HG03565 (cell line): ENCODE measurements around the gene S100A3.
"Not testable (repeated sequence)": the region's sequence is repeated elsewhere in the genome, so short reads cannot be mapped to it uniquely, and the experiment has no call there.

Experiments used
- ATAC-seq: cut with Tn5 transposase; IDR thresholded peaks from one replicate; pipeline ENCODE4 v1.9.1; 2021; ENCODE audit warnings: mild to moderate bottlenecking, moderate library complexity; ENCODE audit not compliant: unreplicated experiment

The S100A3 gene, protein sequence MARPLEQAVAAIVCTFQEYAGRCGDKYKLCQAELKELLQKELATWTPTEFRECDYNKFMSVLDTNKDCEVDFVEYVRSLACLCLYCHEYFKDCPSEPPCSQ

DNA sequence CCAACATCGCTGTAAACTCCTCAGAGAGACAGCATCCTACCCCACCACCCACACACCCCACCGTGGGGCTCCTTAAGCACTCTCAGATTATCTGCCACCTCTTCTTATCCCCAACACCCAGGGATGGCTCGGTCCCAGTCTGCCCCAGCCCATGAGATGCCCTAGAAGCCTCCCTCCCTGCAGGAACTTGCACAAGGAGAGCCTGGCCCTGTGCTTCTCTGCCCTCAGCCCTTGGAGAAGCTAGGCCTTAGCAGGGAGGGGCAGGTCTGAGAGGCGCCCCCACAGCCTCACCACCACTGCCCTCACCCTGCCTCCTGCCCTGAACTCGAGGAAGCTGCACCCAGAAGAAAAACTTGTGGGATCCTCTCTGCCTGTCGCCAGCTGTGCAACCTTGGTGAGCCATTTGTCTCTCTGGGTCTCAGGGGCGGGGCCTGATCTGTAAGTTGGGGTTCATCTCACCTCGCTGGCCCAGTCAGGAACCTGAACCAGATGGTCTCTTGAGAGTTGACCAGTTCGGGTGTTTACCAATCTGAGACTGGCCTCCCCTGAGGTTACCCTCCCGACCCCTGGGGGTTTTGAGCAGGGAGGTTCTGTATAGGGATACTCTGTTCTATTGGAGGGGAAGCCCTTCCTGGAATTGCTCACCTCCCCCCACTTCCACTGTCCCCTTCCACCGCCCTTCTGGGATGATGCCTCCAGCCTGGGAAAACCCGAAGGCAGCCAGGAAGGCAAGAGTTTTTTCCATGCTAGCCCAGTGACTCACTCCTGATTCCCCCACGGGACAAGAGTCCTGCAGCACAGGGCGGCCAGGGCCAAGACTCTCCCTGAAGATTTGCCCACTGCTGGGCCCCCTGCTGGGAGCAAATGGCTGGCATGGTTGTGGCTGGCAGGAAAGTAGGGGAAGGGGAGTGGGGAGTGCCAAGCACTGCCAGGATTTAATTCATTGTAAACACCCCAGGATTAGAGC is at the start of gene S100A3:
Gene S100A3, minus strand, starts transcription at position 537 of the 967 bp plus-strand sequence. CDS start 773 bp downstream, outside the sequence.
- no peak for ATAC-seq

DNA sequence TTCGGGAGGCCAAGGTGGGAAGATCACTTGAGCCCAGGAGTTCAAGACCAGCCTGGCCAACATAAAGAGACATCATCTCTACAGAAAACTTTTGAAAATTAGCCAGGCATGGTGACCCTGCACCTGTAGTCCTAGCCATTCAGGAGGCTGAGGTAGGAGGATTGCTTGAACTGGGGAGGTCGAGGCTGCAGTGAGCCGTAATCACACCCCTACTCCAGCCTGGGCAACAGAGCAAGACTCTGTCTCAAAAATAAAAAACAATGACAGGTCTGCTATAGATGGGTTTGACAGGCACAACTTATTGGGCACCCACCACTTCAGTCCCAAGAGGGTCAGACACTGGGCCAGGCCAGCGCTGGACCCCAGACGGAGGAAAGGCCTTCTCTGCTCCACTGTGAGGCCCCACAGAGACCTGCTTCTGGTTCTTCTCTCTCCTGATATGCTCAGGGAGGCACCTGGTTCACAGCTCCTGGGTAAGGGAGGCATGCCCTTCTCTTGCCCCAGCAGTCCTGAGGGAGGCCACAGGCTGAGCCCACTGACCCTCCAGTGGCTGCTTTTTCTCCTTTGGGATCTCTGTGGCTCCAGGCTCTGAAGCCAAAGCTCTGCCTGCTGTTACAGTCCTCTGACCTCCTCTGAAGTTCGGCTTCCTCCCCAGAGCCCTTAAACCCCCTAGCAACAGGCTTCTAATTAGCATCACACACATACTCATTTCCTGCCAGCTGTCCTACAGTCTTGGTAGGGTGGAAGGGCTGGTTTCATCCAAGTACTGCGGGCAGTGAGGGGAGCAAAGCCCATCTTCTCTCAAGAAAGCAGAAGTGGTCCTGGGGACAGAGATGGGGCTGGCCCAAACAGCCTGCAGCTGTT is 49.5 kb upstream of the S100A3 start:
- ATAC-seq: peak; percentile 88

DNA sequence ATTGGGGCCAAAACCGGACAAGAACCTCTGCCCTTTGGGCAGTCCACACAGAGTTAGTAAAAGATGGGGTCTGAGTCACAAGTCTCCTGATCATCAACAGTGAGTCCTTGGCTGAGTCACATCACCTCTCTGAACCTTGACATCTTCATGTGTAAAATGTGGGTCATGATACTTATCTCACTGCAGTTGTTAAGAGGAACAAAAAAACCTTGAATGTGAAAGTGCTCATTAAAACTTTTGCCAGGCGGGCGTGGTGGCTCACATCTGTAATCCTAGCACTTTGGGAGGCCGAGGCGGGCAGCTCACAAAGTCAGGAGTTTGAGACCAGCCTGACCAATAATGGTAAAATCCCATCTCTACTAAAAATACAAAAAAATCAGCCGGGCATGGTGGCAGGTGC is 48.1 kb upstream of the S100A3 start:
- no peak for ATAC-seq

DNA sequence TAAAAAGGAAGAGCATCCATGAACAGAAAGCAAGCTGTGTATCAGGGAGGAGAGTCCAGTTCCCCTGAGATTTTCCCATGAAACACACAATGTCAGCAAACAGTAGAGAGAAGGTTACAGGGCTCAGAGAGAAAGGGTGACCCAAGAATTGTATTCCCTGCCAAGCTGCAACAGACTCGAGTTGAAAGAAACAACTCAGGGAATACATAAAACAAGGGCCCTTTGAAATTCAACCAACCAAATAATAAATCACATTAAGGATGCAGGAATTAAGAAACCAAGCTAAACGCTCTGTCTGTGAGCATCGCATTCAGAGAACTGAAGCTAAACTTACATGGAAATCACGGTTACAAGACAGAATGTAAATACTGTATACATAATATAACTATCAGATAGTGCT is 43.7 kb upstream of the S100A3 start:
- no peak for ATAC-seq

DNA sequence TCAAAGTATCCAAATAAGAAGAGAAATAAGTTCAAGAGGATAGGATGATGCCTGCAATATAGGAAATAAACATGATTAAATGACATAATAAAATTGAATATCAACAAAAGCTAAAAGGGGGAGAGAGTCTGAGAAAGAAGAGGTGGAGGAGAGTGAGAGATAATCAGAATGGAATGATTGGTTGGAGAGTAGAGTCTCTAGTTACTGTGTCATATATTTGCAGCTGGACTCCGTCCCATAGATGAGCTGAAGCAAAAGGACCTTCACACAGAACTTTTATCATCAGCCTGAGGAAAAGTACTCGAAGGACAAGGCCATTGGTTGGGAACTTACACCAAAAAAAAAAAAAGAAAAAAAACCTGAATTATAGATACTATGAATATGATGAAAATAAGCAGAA is 39.4 kb upstream of the S100A3 start:
- no peak for ATAC-seq

DNA sequence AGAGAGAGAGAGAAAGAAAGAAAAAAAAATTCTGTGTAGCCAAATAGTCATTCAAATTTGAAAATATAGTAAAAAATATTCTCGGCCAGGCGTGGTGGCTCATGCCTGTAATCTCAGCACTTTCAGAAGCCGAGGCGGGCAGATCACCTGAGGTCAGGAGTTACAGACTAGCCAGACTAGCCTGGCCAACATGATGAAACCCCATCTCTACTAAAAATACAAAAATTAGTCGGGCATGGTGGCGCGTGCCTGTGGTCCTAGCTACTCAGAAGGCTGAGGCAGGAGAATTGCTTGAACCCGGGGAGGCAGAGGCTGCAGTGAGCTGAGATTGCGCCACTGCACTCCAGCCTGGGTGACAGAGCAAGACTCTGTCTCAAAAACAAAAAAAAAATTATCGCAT is 39.0 kb upstream of the S100A3 start:
- ATAC-seq: not testable (repeated sequence)

DNA sequence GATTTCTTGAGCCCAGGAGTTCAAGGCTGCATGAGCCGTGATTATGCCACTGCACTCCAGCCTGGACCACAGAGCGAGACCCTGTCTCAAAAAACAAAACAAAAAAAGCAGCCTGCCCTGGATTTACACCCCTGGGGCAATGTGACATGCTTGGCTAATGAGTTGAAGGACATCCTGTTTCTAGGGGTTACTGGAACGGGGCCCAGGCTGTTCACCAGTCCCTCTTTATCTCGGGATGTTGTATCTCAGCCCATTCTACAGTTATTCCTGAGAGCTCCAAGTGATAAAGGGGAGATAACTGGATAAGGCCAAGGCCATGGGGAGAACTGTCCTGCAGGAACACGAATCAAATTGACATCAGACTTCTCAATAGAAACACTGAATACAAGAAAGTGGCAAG is 38.3 kb upstream of the S100A3 start:
- ATAC-seq: no peak

DNA sequence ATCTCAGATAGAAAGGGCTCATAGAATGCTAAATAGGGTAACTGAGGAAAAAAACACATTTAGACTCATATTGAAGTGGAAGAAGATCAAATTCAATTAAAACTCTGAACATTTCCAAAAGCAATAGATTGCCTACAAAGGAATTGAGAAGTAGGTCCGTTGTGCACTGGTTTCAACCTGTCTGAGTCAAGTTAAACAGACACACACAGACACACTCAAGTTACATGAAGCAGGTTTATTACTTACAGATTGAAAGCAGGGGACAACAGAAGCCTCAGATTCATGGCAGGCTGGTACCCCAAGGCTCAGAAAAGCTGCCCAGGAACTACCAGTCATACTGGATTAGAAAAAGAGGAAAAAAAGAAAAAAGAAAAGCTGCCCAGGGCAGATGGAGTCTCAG is 37.3 kb upstream of the S100A3 start:
- ATAC-seq: no peak

DNA sequence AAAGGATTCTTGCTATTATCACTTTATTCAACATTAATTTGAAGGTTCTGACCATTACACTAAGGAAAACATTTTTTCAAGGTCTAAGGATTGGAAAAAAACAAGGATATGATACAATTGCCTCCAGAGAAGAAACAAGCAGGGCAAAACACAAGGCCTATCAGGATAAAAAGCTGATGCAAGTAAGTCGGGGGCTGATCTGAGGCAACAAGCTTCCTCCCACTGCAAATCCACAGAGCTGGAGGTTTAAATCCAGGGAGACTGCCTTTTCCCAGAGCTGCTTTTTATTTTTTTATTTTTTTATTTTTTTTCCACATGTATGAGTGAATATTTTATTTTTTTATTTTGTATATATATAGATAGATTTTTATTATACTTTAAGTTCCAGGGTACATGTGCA is 35.9 kb upstream of the S100A3 start:
- ATAC-seq: no peak

DNA sequence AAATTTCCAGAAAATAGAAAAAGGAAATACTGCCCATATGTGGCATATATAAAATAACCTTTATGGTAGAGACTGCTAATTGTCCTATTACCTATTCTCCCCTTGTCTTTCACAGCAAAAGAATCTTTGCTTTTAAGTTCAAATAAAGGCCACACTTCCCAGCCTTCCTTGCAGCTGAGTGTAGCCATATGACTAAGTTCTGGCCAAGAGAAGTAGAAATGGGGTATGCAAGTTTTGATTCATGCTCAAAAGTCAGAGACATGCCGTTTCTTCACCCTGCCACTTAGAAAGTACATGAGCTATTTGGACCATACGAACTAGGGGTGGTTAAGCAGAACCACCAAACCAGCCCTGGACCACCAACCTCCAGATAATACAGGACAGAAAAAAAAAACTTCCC is 34.9 kb upstream of the S100A3 start:
- ATAC-seq: no peak

DNA sequence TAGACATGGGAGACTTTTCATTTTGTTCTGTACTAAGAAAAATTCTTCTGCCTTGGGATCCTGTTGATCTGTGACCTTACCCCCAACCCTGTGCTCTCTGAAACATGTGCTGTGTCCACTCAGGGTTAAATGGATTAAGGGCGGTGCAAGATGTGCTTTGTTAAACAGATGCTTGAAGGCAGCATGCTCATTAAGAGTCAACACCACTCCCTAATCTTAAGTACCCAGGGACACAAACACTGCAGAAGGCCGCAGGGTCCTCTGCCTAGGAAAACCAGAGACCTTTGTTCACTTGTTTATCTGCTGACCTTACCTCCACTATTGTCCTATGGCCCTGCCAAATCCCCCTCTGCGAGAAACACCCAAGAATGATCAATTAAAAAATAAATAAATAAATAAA is 34.5 kb upstream of the S100A3 start:
- not testable (repeated sequence) for ATAC-seq

DNA sequence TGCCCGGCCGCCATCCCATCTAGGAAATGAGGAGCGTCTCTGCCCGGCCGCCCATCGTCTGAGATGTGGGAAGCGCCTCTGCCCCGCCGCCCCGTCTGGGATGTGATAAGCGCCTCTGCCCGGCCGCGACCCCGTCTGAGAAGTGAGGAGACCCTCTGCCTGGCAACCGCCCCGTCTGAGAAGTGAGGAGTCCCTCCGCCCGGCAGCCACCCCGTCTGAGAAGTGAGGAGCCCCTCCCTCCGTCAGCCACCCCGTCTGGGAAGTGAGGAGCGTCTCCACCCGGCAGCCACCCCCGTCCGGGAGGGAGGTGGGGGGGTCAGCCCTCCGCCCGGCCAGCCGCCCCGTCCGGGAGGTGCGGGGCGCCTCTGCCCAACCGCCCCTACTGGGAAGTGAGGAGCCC is 33.8 kb upstream of the S100A3 start:
- ATAC-seq: not testable (repeated sequence)

DNA sequence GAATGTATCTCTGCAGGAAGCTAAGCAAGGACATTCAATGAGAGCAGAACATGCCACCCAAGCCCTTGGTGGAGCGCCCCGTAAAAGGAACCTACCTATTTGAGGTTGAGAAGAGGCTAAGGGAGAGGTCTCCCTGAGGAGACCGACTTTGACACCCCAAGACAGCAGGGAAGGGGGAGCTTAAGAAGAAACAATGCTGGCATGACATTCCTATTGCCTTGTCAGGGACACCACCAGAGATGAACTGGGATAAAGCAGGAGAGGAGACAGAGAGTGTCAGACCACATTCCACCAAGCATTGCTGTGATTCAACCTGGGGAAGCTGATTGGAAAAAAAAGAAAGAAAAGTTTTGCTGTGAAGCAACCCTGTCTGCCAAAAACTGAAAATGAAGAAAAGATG is 29.9 kb upstream of the S100A3 start:
- no peak for ATAC-seq

DNA sequence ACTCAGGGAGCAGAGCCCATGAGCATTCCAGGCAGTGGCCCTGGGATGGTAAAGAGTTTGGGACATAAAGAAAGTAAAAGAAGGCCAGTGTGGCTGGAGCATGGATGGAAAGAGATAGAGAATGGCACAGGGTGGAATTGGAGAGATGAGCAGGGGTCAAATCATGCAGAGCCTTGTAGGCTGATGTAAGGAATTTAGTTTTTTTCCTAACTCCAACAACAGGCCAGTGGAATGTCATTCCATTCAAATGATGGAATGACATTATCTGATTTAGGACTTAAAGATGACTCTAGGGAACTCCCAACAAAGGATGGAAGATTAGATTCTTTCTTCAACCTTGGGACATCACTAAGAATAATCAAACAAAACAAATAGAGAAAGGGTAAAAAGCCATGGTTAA is 29.4 kb upstream of the S100A3 start:
- no peak for ATAC-seq

DNA sequence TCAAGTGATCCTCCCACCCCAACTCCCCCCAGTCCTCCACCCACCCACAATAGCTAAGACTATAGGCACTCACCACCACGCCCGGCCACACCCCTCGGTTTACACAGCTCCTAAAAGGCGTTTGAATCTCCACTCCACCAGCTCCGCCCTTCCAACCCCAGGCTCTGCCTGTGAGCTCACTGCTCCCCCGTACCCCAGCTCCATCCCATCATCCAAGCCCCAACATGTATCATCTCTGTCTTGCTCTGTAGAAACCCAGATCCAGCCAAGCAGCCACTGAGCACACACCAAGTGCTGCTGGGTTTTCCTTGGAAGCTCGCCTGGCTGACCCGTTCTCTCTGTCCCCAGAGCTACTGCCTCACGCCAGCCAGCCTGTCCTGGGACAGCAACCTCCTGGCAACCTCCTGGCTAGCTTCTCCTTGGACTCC is 28.6 kb upstream of the S100A3 start:
- no peak for ATAC-seq

DNA sequence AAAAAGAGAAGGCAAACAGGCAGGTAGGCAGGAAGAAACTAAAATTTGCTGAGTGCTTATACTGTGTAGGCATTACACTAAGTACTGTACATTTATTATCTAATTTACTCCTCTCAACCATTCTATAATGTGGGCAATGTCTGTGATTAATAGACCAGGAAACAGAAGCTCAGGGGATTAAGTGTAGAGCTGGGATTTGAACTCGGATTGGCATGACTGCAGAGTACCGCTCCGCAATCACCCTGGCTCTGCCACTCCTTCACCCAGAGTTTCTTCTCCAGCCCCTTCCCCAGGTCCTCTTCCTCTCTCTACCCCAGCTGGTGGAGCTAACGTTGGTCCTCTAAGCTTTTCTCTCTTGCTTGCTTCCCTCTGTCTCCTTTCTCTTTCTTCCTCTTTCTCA is 28.1 kb upstream of the S100A3 start:
- no peak for ATAC-seq

DNA sequence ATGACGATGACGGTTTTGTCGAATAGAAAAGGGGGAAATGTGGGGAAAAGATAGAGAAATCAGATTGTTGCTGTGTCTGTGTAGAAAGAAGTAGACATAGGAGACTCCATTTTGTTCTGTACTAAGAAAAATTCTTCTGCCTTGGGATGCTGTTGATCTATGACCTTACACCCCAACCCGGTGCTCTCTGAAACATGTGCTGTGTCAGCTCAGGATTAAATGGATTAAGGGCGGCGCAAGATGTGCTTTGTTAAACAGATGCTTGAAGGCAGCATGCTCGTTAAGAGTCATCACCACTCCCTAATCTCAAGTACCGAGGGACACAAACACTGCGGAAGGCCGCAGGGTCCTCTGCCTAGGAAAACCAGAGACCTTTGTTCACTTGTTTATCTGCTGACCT is 26.4 kb upstream of the S100A3 start:
- ATAC-seq: not testable (repeated sequence)

DNA sequence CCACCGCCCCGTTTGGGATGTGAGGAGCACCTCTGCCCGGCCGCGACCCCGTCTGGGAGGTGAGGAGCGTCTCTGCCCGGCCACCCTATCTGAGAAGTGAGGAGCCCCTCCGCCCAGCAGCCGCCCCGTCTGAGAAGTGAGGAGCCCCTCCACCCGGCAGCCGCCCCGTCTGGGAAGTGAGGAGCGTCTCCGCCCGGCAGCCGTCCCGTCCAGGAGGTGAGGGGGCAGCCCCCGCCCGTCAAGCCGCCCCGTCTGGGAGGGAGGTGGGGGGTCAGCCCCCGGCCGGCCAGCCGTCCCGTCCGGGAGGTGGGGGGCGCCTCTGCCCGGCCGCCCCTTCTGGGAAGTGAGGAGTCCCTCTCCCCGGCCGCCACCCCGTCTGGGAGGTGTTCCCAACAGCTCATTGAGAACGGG is 26.0 kb upstream of the S100A3 start:
- ATAC-seq: not testable (repeated sequence)

DNA sequence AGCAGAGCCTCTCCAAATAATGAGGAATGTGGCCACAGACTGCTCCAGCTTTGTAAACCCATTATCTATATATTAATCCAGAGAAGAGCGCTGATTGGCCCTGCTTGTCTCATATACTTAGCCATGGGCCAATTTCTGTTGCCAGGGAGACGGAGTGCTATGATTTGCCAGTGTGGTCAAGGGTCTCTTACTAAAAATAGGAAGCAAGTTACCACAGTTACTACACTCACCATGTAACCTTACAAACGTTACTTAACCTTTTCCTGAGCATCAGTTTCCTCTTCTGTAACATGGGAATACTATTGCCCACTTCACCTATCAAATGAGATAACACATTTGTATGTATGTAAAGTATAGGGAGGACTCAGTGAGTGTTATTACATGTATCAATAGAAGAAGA is 24.3 kb upstream of the S100A3 start:
- no peak for ATAC-seq

DNA sequence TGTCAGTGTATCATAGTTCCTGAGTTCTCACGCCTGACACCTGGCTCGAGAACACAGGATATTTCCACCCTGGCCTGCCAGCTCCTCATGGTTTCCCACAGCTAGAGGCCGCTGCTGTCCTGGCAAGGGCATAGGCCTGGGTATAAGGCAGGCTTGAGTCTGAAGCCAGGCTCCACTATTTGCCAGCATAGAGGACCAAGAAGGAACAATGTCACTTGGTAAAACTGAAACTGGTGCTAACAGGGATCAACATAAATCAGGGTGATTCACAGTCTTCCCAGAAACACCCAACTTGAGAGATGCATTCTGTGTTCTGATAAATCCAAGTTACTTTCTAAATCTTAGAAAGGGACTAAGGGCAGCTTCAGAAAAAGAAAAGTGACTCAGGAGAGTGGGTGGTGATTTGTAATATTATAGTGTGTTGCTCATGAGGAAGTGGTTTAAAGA is 23.5 kb upstream of the S100A3 start:
- peak; percentile 55 for ATAC-seq

DNA sequence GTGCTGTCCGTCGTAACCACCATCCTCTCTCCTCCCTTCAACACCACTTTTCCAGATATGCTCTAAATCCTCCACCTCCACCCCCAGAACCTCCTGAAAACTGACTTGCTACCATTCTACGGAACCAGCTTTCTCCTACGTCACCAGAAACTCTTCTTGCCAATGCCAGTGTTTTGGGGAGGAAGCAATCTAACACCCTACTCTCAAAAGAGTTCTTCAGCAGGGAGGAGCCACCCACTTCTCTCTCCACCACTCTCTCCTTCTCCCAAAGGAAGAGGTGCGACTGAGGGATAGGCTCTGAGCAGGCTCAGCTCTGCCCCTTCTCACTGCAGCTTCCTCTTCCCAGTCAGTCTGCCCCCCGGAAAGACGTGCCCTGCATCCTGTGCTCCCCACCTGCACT is 22.6 kb upstream of the S100A3 start:
- no peak for ATAC-seq
